ENCODE results near the gene PPAN.

The PPAN gene

GRCh38 chr19:10132905-10133304, 26.7 kb downstream of the PPAN start:
- Histone ChIP-seq H3K4me1 (ENCODE audit: control insufficient read depth, insufficient read depth, low read length) (no peaks in the 10 kb centered on the region), H3K27ac (ENCODE audit: extremely low read depth, low read depth, low read length) (no peak overlapping the region), H3K4me3 (ENCODE audit: low read depth, low read length) (no peak overlapping the region), H3K36me3 (ENCODE audit: control insufficient read depth in 2 of 2, insufficient read depth in 1 of 2, low read length in 2 of 2) (peaks cover 53 to 91% of the 10 kb centered on the region in 2 experiments; a peak in 2 of 3 replicates), H3K9me3 (ENCODE audit: control insufficient read depth, insufficient read depth, low read depth, low read length) (no peaks in the 10 kb centered on the region)
- TF ChIP-seq ZNF19 (tag by site-specific recombination; IDR thresholded peaks at IDR 0.05; ENCODE audit: low read depth) (no peak), ZNF792 (tag by site-specific recombination; IDR thresholded peaks at IDR 0.05) (no peak), ZNF555 (tag by site-specific recombination; conservative IDR thresholded peaks at IDR 0.05) (no peak), ZNF280D (tag by site-specific recombination; IDR thresholded peaks at IDR 0.05) (peak; percentile 92), ZNF423 (tag by site-specific recombination; IDR thresholded peaks at IDR 0.05) (no peak), SCRT2 (tag by site-specific recombination; IDR thresholded peaks at IDR 0.05) (0 out of 2 replicates have a peak, but pooled peaks have one; percentile 48), GLI2 (tag by site-specific recombination; IDR thresholded peaks at IDR 0.05; ENCODE audit: borderline replicate concordance, low read depth) (no peak), KLF8 (tag by site-specific recombination; IDR thresholded peaks at IDR 0.05) (0 out of 2 replicates have a peak, but pooled peaks have one; percentile 33)
- ChIA-PET CTCF (interaction anchor here (0.5 to 1.0 kb wide), 6 partner anchors 13 to 217 kb away, joined by 3 to 5 read pairs (median 3); partner anchors contain the start of genes ANGPTL6 and EIF3G), POLR2A (interaction anchor here (0.7 to 0.9 kb wide), 4 partner anchors 10 to 287 kb away, joined by 3 to 4 read pairs (median 3); partner anchors contain the start of gene PDE4A)

- POLR2A ChIA-PET = interaction anchor here (0.9 kb wide), 1 partner anchor 18 kb away, joined by 3 read pairs; no protein-coding TSS in a partner anchor
- no peaks in the 10 kb centered on the region for H3K4me1 ChIP-seq (ENCODE audit: control insufficient read depth, insufficient read depth, low read length)
- H3K27ac ChIP-seq (ENCODE audit: extremely low read depth, low read depth, low read length) = no peak overlapping the region
- no peaks in the 10 kb centered on the region for H3K9me3 ChIP-seq (ENCODE audit: control insufficient read depth, insufficient read depth, low read depth, low read length)
- H3K36me3 ChIP-seq (ENCODE audit: control insufficient read depth in 2 of 2, insufficient read depth in 1 of 2, low read length in 2 of 2) = peaks cover 46 to 92% of the 10 kb centered on the region in 2 experiments; a peak in 2 of 3 replicates
- no peak for TF ChIP-seq ZNF777 (tag by site-specific recombination; IDR thresholded peaks at IDR 0.05; ENCODE audit: borderline replicate concordance)
- TF ChIP-seq ZNF510 (tag by site-specific recombination; IDR thresholded peaks at IDR 0.05; ENCODE audit: insufficient replicate concordance) = no peak
- no peak for TF ChIP-seq ZNF654 (tag by site-specific recombination; IDR thresholded peaks at IDR 0.05; ENCODE audit: low read depth)
- no peak overlapping the region for H3K4me3 ChIP-seq (ENCODE audit: low read depth, low read length)
- CTCF ChIA-PET = interaction anchor here (0.7 to 1.0 kb wide), 3 partner anchors 13 to 218 kb away, joined by 3 to 5 read pairs (median 3); partner anchors contain the start of genes ANGPTL6 and EIF3G
Observed at GRCh38 chr19:10133596-10133995, 27.4 kb downstream of the PPAN start.

GRCh38 chr19:10134040-10134439, 27.9 kb downstream of the PPAN start:
- H3K9me3 ChIP-seq (ENCODE audit: control insufficient read depth, insufficient read depth, low read depth, low read length) = no peaks in the 10 kb centered on the region
- no peaks in the 10 kb centered on the region for H3K4me1 ChIP-seq (ENCODE audit: control insufficient read depth, insufficient read depth, low read length)
- peaks cover 44 to 93% of the 10 kb centered on the region in 2 experiments; a peak in 2 of 3 replicates for H3K36me3 ChIP-seq (ENCODE audit: control insufficient read depth in 2 of 2, insufficient read depth in 1 of 2, low read length in 2 of 2)
- H3K27ac ChIP-seq (ENCODE audit: extremely low read depth, low read depth, low read length) = no peak overlapping the region
- POLR2A ChIA-PET = no interaction called here
- no peak for TF ChIP-seq ZNF157 (tag by site-specific recombination; IDR thresholded peaks at IDR 0.05)
- 0 out of 2 replicates have a peak, but pooled peaks have one; percentile 21 for TF ChIP-seq HIC1 (tag by site-specific recombination; IDR thresholded peaks at IDR 0.05)
- no peak for TF ChIP-seq ZNF239 (tag by site-specific recombination; IDR thresholded peaks at IDR 0.05)
- no peak for TF ChIP-seq KLF10 (tag by site-specific recombination; IDR thresholded peaks at IDR 0.05)
- no peak overlapping the region for H3K4me3 ChIP-seq (ENCODE audit: low read depth, low read length)
- CTCF ChIA-PET = interaction anchor here (1.0 kb wide), 1 partner anchor 65 kb away, joined by 3 read pairs; no protein-coding TSS in a partner anchor
